GM12801 (cell line): ENCODE results near the gene DNAJC25.

Source experiments
- CTCF ChIP-seq: IDR thresholded peaks from one replicate; pipeline ENCODE4 v1.5.1; 2011; ENCODE audit warnings: control low read depth; ENCODE audit not compliant: insufficient read length; ENCODE audit errors: extremely low read depth

DNAJC25 gene

GRCh38 chr9:111661150-111661801 is 30.1 kb downstream of the DNAJC25 start, which contains the start of gene GNG10:
TSS of gene GNG10 (plus strand) at chr9:111661605. CDS start at chr9:111661635, 30 bp downstream.
- TF ChIP-seq CTCF, result no peak

- no peak for TF ChIP-seq CTCF
These were observed 30.8 kb downstream of the DNAJC25 start for GRCh38 chr9:111661802-111662521.

GRCh38 chr9:111662576-111663300 is 31.6 kb downstream of the DNAJC25 start:
- no peak for TF ChIP-seq CTCF

- no peak for TF ChIP-seq CTCF
These were observed 32.2 kb downstream of the DNAJC25 start for GRCh38 chr9:111663301-111663823.

- no peak for TF ChIP-seq CTCF
These were observed 37.0 kb downstream of the DNAJC25 start for GRCh38 chr9:111668026-111668573.

- no peak for TF ChIP-seq CTCF
These were observed 43.2 kb downstream of the DNAJC25 start for GRCh38 chr9:111674319-111674718.

GRCh38 chr9:111676116-111676515 is 45.0 kb downstream of the DNAJC25 start:
- no peak for TF ChIP-seq CTCF
